CD14-positive monocyte (primary cell): ENCODE data around the gene MYORG. TPM values are rescaled to one million over a fixed set of nuclear protein-coding genes. Genes with fewer than 3 reads are reported as not detected.
A peak's percentile ranks its signal among the peaks of the same experiment; 100 is the strongest.

ENCODE experiments used
- DNase-seq, 3 donors: peaks; one replicate each; pipeline ENCODE4 v3.0.0-alpha.2; 2011 to 2022
- H2AFZ ChIP-seq: 2 replicates; pipeline ENCODE4 v1.6.0; 2012; ENCODE audit warnings: mild to moderate bottlenecking, low read depth, low read length, inconsistent platforms; ENCODE audit not compliant: insufficient read depth, poor library complexity, severe bottlenecking
- H3K27ac ChIP-seq, 2 donors: 1 replicate in 1 of 2; 2 replicates in 1 of 2; pipeline ENCODE4 v1.5.1; 2012 to 2013; ENCODE audit warnings: low read length in 2 of 2, control low read depth in 1 of 2, inconsistent platforms in 1 of 2, low read depth in 1 of 2, mild to moderate bottlenecking in 1 of 2
- H3K27me3 ChIP-seq, 2 donors: one replicate each; pipeline versions ENCODE4 v1.6.0 to v1.6.1; 2011 to 2013; ENCODE audit warnings: low read length in 2 of 2; ENCODE audit not compliant: control insufficient read depth in 2 of 2, insufficient read depth in 2 of 2
- H3K36me3 ChIP-seq, 2 donors: replicated peaks in 1 of 2; 1 replicate in 1 of 2; 2 replicates in 1 of 2; pipeline versions ENCODE4 v1.5.1 to v1.6.1; 2012 to 2013; ENCODE audit warnings: low read length in 2 of 2, control low read depth in 1 of 2, inconsistent platforms in 1 of 2, mild to moderate bottlenecking in 1 of 2; ENCODE audit not compliant: insufficient read depth in 2 of 2, control insufficient read depth in 1 of 2
- H3K4me1 ChIP-seq, 2 donors: 1 replicate in 1 of 2; 2 replicates in 1 of 2; pipeline versions ENCODE4 v1.5.1 to v1.6.1; 2012 to 2013; ENCODE audit warnings: low read length in 2 of 2, control low read depth in 1 of 2, inconsistent platforms in 1 of 2, mild to moderate bottlenecking in 1 of 2, moderate library complexity in 1 of 2; ENCODE audit not compliant: insufficient read depth in 2 of 2, control insufficient read depth in 1 of 2
- H3K4me2 ChIP-seq: replicated peaks from 2 replicates; pipeline ENCODE3; 2012; ENCODE audit warnings: low read length, moderate library complexity, mild to moderate bottlenecking; ENCODE audit not compliant: poor library complexity, severe bottlenecking; ENCODE audit errors: extremely low read depth
- H3K4me3 ChIP-seq, 3 experiments: fragments of 200-600 bp in 1 of 3; sonication (generic) in 1 of 3; replicated peaks in 1 of 3; 1 replicate in 2 of 3; 2 replicates in 1 of 3; pipeline ENCODE4 v1.5.1; 2011 to 2013; ENCODE audit warnings: low read length in 3 of 3, mild to moderate bottlenecking in 3 of 3, control low read depth in 2 of 3, low read depth in 2 of 3, inconsistent platforms in 1 of 3, moderate library complexity in 1 of 3
- H3K79me2 ChIP-seq: 2 replicates; pipeline ENCODE4 v1.6.0; 2012; ENCODE audit warnings: mild to moderate bottlenecking, control low read depth, inconsistent platforms, low read length, moderate library complexity; ENCODE audit not compliant: insufficient read depth
- H3K9ac ChIP-seq: 2 replicates; pipeline ENCODE4 v1.6.0; 2017; ENCODE audit warnings: low read length, mild to moderate bottlenecking; ENCODE audit not compliant: insufficient read depth, poor library complexity, severe bottlenecking
- H3K9me3 ChIP-seq, 2 donors: replicated peaks in 1 of 2; 1 replicate in 1 of 2; 2 replicates in 1 of 2; pipeline versions ENCODE4 v1.5.1 to v1.6.1; 2012 to 2013; ENCODE audit warnings: low read length in 2 of 2, control low read depth in 1 of 2; ENCODE audit not compliant: control insufficient read depth in 1 of 2, insufficient read depth in 1 of 2
- H4K20me1 ChIP-seq: 2 replicates; pipeline ENCODE4 v1.6.0; 2012; ENCODE audit warnings: mild to moderate bottlenecking, low read length, control low read depth, moderate library complexity; ENCODE audit not compliant: insufficient read depth
- H3K27ac Mint-ChIP-seq, 7 donors: one replicate each; pipeline ENCODE4 v1.8.0; 2020; ENCODE audit warnings: mild to moderate bottlenecking in 7 of 7, mixed read lengths in 7 of 7, moderate library complexity in 6 of 7, inconsistent platforms in 2 of 7
- H3K27me3 Mint-ChIP-seq, 3 donors: one replicate each; pipeline ENCODE4 v1.8.0; 2021 to 2022; ENCODE audit warnings: low read depth in 3 of 3, mild to moderate bottlenecking in 3 of 3, mixed read lengths in 3 of 3, moderate library complexity in 3 of 3, inconsistent platforms in 1 of 3
- H3K36me3 Mint-ChIP-seq, 2 donors: one replicate each; pipeline ENCODE4 v1.8.0; 2020; ENCODE audit warnings: mixed read lengths in 2 of 2, inconsistent platforms in 1 of 2, mild to moderate bottlenecking in 1 of 2
- H3K4me1 Mint-ChIP-seq: one replicate; pipeline ENCODE4 v1.8.0; 2020; ENCODE audit warnings: mild to moderate bottlenecking, mixed read lengths
- H3K4me3 Mint-ChIP-seq, 2 donors: one replicate each; pipeline ENCODE4 v1.8.0; 2020; ENCODE audit warnings: mild to moderate bottlenecking in 2 of 2, mixed read lengths in 2 of 2, moderate library complexity in 1 of 2
- H3K9me3 Mint-ChIP-seq, 7 donors: one replicate each; pipeline ENCODE4 v1.8.0; 2020 to 2022; ENCODE audit warnings: mixed read lengths in 7 of 7, mild to moderate bottlenecking in 6 of 7, moderate library complexity in 6 of 7, inconsistent platforms in 2 of 7
- CTCF ChIP-seq: fragments of 200-600 bp; IDR thresholded peaks from one replicate; pipeline ENCODE4 v1.8.0; 2022; ENCODE audit warnings: antibody characterized with exemption, mild to moderate bottlenecking
- WGBS: methylation state at CpG from one replicate; pipeline ENCODE4 v1.1.5; 2013; ENCODE audit warnings: missing lambda C conversion rate; ENCODE audit not compliant: insufficient coverage; 5-methylcytosine and 5-hydroxymethylcytosine counted together
- intact Hi-C, 2 donors: fragments of 100-400 bp; cut with micrococcal nuclease; formaldehyde crosslinking; loops; one replicate each; pipeline versions ENCODE4 v1.15.0 to v1.15.1; 2023
- polyA plus RNA-seq, 3 donors: library from polyadenylated mRNA; depleted of rRNA in 1 of 3; unstranded in 2 of 3; stranded (reverse) in 1 of 3; fragments of 300-500 nt in 2 of 3; fragments of >200 nt in 1 of 3; fragmentation: Illumina TruSeq in 2 of 3; gene quantifications; 1 replicate in 2 of 3; 2 replicates in 1 of 3; pipeline ENCODE4 v1.2.3, GENCODE V29; 2012 to 2021

MYORG gene
- polyA plus RNA-seq, 3 donors: 0.01 to 0.05 TPM; not detected in 1

GRCh38 chr9:34346873-34347799 lies 29.6 kb downstream of the MYORG start:
- no peak overlapping the region for H3K4me3 Mint-ChIP-seq
- no peaks in the 10 kb centered on the region for H3K27me3 Mint-ChIP-seq
- intact Hi-C loops: no loop called here
- H3K27ac ChIP-seq: no peak overlapping the region
- no peak overlapping the region for H3K4me3 ChIP-seq
- peaks cover 29 to 60% of the 10 kb centered on the region in 2 donors for H3K36me3 Mint-ChIP-seq
- H3K4me1 ChIP-seq: no peaks in the 10 kb centered on the region
- no peaks in the 10 kb centered on the region for H4K20me1 ChIP-seq
- no peak overlapping the region for H2AFZ ChIP-seq
- no peaks in the 10 kb centered on the region for H3K9me3 Mint-ChIP-seq
- H3K4me2 ChIP-seq: no peak overlapping the region
- H3K27ac Mint-ChIP-seq: peak overlapping the region in 1 of 7 donors; percentile 53
- H3K79me2 ChIP-seq: no peaks in the 10 kb centered on the region
- no peak overlapping the region for H3K9ac ChIP-seq
- WGBS: 100% methylated on average over 10 of the region's 15 CpGs
- peaks cover 21 to 42% of the 10 kb centered on the region in 2 donors for H3K36me3 ChIP-seq
- TF ChIP-seq CTCF: no peak
- H3K27me3 ChIP-seq: no peaks in the 10 kb centered on the region
- no peaks in the 10 kb centered on the region for H3K9me3 ChIP-seq
- H3K4me1 Mint-ChIP-seq: peaks cover 6% of the 10 kb centered on the region
- no peak for DNase-seq

- Histone ChIP-seq H3K4me1 (no peaks in the 10 kb centered on the region), H4K20me1 (no peaks in the 10 kb centered on the region), H2AFZ (no peak overlapping the region), H3K79me2 (no peaks in the 10 kb centered on the region), H3K9ac (no peak overlapping the region), H3K4me2 (no peak overlapping the region), H3K4me3 (no peak overlapping the region), H3K36me3 (peaks cover 49 to 73% of the 10 kb centered on the region in 2 donors), H3K27me3 (no peaks in the 10 kb centered on the region), H3K27ac (no peak overlapping the region), H3K9me3 (no peaks in the 10 kb centered on the region)
- Mint-ChIP-seq H3K27me3 (no peaks in the 10 kb centered on the region), H3K4me1 (peaks cover 6% of the 10 kb centered on the region), H3K36me3 (peaks cover 49 to 78% of the 10 kb centered on the region in 2 donors), H3K9me3 (no peaks in the 10 kb centered on the region), H3K4me3 (no peak overlapping the region), H3K27ac (peak overlapping the region in 1 of 7 donors; percentile 54)
- no peak for DNase-seq
- WGBS: no CpG with 5 or more reads among the region's 1 CpG
- intact Hi-C loops: no loop called here
- TF ChIP-seq CTCF: no peak
These were observed 33.1 kb downstream of the MYORG start for GRCh38 chr9:34343605-34344004.
